ENCODE results near the gene PRKAG2.
"Not testable (repeated sequence)": the region's sequence is repeated elsewhere in the genome, so short reads cannot be mapped to it uniquely, and the experiment has no call there.

The PRKAG2 gene

GRCh38 chr7:151833213-151833651 lies 43.7 kb downstream of the PRKAG2 start:
- FAIRE-seq = no peak
- no peak for TF ChIP-seq CTCF (IDR thresholded peaks at IDR 0.05; ENCODE audit: insufficient read depth, missing control alignments)
- DNase-seq (ENCODE audit: insufficient read length, low spot score) = no peak

GRCh38 chr7:151832656-151833055 lies 44.3 kb downstream of the PRKAG2 start:
- DNase-seq (ENCODE audit: insufficient read length, low spot score) (no peak), FAIRE-seq (no peak)
- no peak for TF ChIP-seq CTCF (IDR thresholded peaks at IDR 0.05; ENCODE audit: insufficient read depth, missing control alignments)

GRCh38 chr7:151832138-151832537 lies 44.8 kb downstream of the PRKAG2 start:
- TF ChIP-seq CTCF (IDR thresholded peaks at IDR 0.05; ENCODE audit: insufficient read depth, missing control alignments) = no peak
- DNase-seq (ENCODE audit: insufficient read length, low spot score) (no peak), FAIRE-seq (no peak)

- TF ChIP-seq CTCF (IDR thresholded peaks at IDR 0.05; ENCODE audit: insufficient read depth, missing control alignments) = no peak
- no peak for FAIRE-seq
- no peak for DNase-seq (ENCODE audit: insufficient read length, low spot score)
These were observed 45.3 kb downstream of the PRKAG2 start for GRCh38 chr7:151831606-151832005.

GRCh38 chr7:151830121-151830830 lies 46.6 kb downstream of the PRKAG2 start:
- TF ChIP-seq CTCF (IDR thresholded peaks at IDR 0.05; ENCODE audit: insufficient read depth, missing control alignments) = no peak
- FAIRE-seq = no peak
- no peak for DNase-seq (ENCODE audit: insufficient read length, low spot score)

GRCh38 chr7:151829707-151830106 lies 47.2 kb downstream of the PRKAG2 start:
- no peak for DNase-seq (ENCODE audit: insufficient read length, low spot score)
- TF ChIP-seq CTCF (IDR thresholded peaks at IDR 0.05; ENCODE audit: insufficient read depth, missing control alignments) = no peak
- FAIRE-seq = no peak

- DNase-seq (ENCODE audit: insufficient read length, low spot score) (no peak), FAIRE-seq (no peak)
- no peak for TF ChIP-seq CTCF (IDR thresholded peaks at IDR 0.05; ENCODE audit: insufficient read depth, missing control alignments)
These were observed 49.3 kb downstream of the PRKAG2 start for GRCh38 chr7:151827620-151828019.

GRCh38 chr7:151826316-151826715 lies 50.6 kb downstream of the PRKAG2 start:
- FAIRE-seq = not testable (repeated sequence)

More at GRCh38 chr7:151826316-151826715, 50.6 kb downstream of the PRKAG2 start:
- not testable (repeated sequence) for DNase-seq (ENCODE audit: insufficient read length, low spot score)

Measured in D721Med (cell line).